ENCODE data around the gene UQCRH. TPM values are rescaled to one million over a fixed set of nuclear protein-coding genes. Genes with fewer than 3 reads are reported as not detected.

UQCRH gene
- total and polyA plus RNA-seq, 2 of the 13 experiments (the other 11 are each of a cell fraction or from before 2014, with no cell fraction given), result 548 to 556 TPM

DNA sequence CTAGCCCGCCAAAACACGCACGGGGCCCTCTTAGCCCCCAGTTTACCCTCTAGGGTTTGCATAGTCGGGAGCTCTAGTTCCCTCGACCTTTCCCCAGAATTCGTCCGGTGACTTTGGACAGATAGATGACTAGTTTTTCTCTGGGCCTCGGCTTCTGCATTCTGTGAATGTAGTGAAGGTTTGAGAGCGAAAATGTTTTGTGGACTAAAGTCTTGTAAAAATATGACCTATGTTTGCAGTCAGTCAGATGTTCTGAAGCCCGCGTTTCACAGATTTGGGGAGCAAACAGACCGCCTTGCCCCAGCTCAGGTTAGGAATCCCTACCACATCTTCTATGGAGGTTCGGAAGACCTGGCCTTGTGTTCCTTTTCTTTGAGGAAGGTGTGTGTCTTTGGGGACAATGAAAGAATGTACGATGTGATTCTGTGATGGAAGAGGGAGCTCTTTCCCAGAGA, 401 bp downstream of the UQCRH start:
- DNase-seq (ENCODE audit: low spot score) (no peak), ATAC-seq (peak; percentile 4), FAIRE-seq (no peak)
- ChIA-PET CTCF (ENCODE audit: low intra/inter-chr PET ratio, low total read pairs) (no interaction called here), POLR2A (interaction anchor here (1.1 to 2.8 kb wide), 8 partner anchors 9 to 79 kb away, joined by 3 to 21 read pairs (median 6); partner anchors contain the start of genes NSUN4 and RAD54L)
- H3K36me3 ChIP-seq (replicated peaks in 1 of 2; ENCODE audit: control insufficient read depth in 1 of 2, insufficient read depth in 2 of 2, low read length in 2 of 2), result peaks cover 0 to 14% of the 10 kb centered on the region in 2 experiments
- H4K20me1 ChIP-seq (ENCODE audit: insufficient read depth, low read length), result peaks cover 36% of the 10 kb centered on the region
- H3K4me1 ChIP-seq (ENCODE audit: insufficient read depth, low read length), result peaks cover 50% of the 10 kb centered on the region
- H3K27ac ChIP-seq (ENCODE audit: extremely low read length, insufficient read depth, low read length), result peak overlapping the region; percentile 96
- H2AFZ ChIP-seq (ENCODE audit: low read length), result no peak overlapping the region
- BruUV-seq (replicated peaks), result TSS peak; percentile 87
- H3K79me2 ChIP-seq (ENCODE audit: insufficient read depth, low read length), result peaks cover 92% of the 10 kb centered on the region
- H3K4me2 ChIP-seq (ENCODE audit: low read depth, low read length), result peak overlapping the region; percentile 74
- peak overlapping the region; percentile 99 for H3K9ac ChIP-seq (ENCODE audit: insufficient read depth, low read depth, low read length)
- H3K9me3 ChIP-seq (ENCODE audit: low read length), result no peaks in the 10 kb centered on the region
- peaks cover 0 to 4% of the 10 kb centered on the region in 2 experiments; a peak in 1 of 5 replicates for H3K27me3 ChIP-seq (ENCODE audit: control insufficient read depth in 1 of 2, insufficient read depth in 2 of 2, low read length in 2 of 2)
- intact Hi-C loops (cut with micrococcal nuclease; ENCODE audit: unreplicated experiment), result loop anchor here (2.0 to 5.0 kb wide), 2 partner anchors 37 to 57 kb away; partner anchors contain the start of genes NSUN4 and RAD54L
- peak overlapping the region; percentile 93 to 100 (median 96) for H3K4me3 ChIP-seq (replicated peaks in 1 of 3; ENCODE audit: insufficient read depth in 1 of 3, low read depth in 2 of 3, low read length in 3 of 3)
- in situ Hi-C loops (cut with HindIII; ENCODE audit: extremely low pct_ligation_motif_present, low pct_unique_long_range_greater_than_20kb), result no loop called here
- 2% methylated on average over 12 of the region's 14 CpGs for WGBS (ENCODE audit: low lambda C conversion rate)
- TF ChIP-seq ZSCAN21 (CRISPR knock-in tag; IDR thresholded peaks at IDR 0.05; ENCODE audit: borderline replicate concordance) (no peak), TOE1 (CRISPR knock-in tag; IDR thresholded peaks at IDR 0.05) (no peak), PTBP1 (IDR thresholded peaks at IDR 0.05; ENCODE audit: low read depth, low read length, poor library complexity, severe bottlenecking) (no peak), SIN3A (IDR thresholded peaks at IDR 0.05; ENCODE audit: borderline replicate concordance, low read depth, low read length) (0 out of 2 replicates have a peak, but pooled peaks have one; percentile 11), ZC3H4 (CRISPR knock-in tag; IDR thresholded peaks at IDR 0.05; ENCODE audit: borderline replicate concordance) (no peak)
- TF ChIP-seq, protein P1, sequence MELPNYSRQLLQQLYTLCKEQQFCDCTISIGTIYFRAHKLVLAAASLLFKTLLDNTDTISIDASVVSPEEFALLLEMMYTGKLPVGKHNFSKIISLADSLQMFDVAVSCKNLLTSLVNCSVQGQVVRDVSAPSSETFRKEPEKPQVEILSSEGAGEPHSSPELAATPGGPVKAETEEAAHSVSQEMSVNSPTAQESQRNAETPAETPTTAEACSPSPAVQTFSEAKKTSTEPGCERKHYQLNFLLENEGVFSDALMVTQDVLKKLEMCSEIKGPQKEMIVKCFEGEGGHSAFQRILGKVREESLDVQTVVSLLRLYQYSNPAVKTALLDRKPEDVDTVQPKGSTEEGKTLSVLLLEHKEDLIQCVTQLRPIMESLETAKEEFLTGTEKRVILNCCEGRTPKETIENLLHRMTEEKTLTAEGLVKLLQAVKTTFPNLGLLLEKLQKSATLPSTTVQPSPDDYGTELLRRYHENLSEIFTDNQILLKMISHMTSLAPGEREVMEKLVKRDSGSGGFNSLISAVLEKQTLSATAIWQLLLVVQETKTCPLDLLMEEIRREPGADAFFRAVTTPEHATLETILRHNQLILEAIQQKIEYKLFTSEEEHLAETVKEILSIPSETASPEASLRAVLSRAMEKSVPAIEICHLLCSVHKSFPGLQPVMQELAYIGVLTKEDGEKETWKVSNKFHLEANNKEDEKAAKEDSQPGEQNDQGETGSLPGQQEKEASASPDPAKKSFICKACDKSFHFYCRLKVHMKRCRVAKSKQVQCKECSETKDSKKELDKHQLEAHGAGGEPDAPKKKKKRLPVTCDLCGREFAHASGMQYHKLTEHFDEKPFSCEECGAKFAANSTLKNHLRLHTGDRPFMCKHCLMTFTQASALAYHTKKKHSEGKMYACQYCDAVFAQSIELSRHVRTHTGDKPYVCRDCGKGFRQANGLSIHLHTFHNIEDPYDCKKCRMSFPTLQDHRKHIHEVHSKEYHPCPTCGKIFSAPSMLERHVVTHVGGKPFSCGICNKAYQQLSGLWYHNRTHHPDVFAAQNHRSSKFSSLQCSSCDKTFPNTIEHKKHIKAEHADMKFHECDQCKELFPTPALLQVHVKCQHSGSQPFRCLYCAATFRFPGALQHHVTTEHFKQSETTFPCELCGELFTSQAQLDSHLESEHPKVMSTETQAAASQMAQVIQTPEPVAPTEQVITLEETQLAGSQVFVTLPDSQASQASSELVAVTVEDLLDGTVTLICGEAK (IDR thresholded peaks at IDR 0.05), result no peak
- TF ChIP-seq, protein P1 (CRISPR knock-in tag; IDR thresholded peaks at IDR 0.05), result no peak
- TF ChIP-seq, protein P2, sequence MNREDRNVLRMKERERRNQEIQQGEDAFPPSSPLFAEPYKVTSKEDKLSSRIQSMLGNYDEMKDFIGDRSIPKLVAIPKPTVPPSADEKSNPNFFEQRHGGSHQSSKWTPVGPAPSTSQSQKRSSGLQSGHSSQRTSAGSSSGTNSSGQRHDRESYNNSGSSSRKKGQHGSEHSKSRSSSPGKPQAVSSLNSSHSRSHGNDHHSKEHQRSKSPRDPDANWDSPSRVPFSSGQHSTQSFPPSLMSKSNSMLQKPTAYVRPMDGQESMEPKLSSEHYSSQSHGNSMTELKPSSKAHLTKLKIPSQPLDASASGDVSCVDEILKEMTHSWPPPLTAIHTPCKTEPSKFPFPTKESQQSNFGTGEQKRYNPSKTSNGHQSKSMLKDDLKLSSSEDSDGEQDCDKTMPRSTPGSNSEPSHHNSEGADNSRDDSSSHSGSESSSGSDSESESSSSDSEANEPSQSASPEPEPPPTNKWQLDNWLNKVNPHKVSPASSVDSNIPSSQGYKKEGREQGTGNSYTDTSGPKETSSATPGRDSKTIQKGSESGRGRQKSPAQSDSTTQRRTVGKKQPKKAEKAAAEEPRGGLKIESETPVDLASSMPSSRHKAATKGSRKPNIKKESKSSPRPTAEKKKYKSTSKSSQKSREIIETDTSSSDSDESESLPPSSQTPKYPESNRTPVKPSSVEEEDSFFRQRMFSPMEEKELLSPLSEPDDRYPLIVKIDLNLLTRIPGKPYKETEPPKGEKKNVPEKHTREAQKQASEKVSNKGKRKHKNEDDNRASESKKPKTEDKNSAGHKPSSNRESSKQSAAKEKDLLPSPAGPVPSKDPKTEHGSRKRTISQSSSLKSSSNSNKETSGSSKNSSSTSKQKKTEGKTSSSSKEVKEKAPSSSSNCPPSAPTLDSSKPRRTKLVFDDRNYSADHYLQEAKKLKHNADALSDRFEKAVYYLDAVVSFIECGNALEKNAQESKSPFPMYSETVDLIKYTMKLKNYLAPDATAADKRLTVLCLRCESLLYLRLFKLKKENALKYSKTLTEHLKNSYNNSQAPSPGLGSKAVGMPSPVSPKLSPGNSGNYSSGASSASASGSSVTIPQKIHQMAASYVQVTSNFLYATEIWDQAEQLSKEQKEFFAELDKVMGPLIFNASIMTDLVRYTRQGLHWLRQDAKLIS (CRISPR knock-in tag; IDR thresholded peaks at IDR 0.05), result 0 out of 2 replicates have a peak, but pooled peaks have one; percentile 21
- TF ChIP-seq, protein P3, sequence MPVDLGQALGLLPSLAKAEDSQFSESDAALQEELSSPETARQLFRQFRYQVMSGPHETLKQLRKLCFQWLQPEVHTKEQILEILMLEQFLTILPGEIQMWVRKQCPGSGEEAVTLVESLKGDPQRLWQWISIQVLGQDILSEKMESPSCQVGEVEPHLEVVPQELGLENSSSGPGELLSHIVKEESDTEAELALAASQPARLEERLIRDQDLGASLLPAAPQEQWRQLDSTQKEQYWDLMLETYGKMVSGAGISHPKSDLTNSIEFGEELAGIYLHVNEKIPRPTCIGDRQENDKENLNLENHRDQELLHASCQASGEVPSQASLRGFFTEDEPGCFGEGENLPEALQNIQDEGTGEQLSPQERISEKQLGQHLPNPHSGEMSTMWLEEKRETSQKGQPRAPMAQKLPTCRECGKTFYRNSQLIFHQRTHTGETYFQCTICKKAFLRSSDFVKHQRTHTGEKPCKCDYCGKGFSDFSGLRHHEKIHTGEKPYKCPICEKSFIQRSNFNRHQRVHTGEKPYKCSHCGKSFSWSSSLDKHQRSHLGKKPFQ (CRISPR knock-in tag; IDR thresholded peaks at IDR 0.05; ENCODE audit: insufficient replicate concordance), result peak; percentile 25

All from HepG2 (cell line).